ENCODE results near the gene BDP1. TPM values are rescaled to one million over a fixed set of nuclear protein-coding genes. Genes with fewer than 3 reads are reported as not detected.
A peak's percentile ranks its signal among the peaks of the same experiment; 100 is the strongest.

BDP1 gene
- total RNA-seq, 1 experiment from 2014 or later = 18.4 TPM

DNA sequence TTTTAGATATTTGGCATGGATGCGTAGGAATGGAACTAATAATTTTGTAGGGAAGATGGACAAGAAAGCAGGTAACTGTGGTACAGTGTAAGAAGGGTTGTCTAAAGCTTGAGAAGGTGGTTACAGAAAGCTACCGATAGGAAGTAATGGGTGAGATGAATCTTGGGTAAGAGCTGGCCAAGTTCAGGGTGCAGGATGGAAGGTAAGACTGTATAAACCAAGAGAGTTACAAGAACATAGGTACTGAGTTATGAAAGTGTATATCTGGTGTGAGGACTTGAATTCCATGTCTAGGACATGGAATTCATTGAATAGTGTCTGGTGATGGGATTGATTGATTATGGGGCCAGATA, 133.1 kb downstream of the BDP1 start:
- BruUV-seq (replicated peaks) = no TSS peak

DNA sequence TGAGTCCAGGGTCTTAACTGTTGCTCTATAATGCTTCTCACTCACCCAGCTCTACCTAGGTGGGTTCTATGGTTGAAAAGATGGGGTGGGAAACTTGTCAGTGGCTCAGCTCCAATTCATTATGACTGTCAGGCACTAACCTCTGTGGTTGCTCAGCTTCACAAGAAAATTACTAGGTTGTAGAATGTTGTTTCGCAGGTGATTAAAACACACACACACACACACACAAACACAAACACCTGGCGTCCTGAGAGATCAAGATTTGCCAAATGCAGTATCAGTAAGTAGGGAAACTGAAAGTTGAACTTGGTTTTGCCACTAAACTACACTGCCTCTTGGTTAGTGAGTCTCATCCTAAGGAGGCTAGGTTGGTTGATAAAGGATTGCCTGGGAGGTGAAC, 134.5 kb downstream of the BDP1 start:
- H2AFZ ChIP-seq (ENCODE audit: low read length) = no peak overlapping the region
- POLR2A ChIA-PET (ENCODE audit: unreplicated experiment) = no interaction called here
- intact Hi-C loops (cut with micrococcal nuclease) = no loop called here
- no peaks in the 10 kb centered on the region for H3K9me2 ChIP-seq (replicated peaks; ENCODE audit: low read length)
- no peak overlapping the region for H3K27ac ChIP-seq (ENCODE audit: low read length)
- no TSS peak for BruUV-seq (replicated peaks)
- TF ChIP-seq, protein P1, sequence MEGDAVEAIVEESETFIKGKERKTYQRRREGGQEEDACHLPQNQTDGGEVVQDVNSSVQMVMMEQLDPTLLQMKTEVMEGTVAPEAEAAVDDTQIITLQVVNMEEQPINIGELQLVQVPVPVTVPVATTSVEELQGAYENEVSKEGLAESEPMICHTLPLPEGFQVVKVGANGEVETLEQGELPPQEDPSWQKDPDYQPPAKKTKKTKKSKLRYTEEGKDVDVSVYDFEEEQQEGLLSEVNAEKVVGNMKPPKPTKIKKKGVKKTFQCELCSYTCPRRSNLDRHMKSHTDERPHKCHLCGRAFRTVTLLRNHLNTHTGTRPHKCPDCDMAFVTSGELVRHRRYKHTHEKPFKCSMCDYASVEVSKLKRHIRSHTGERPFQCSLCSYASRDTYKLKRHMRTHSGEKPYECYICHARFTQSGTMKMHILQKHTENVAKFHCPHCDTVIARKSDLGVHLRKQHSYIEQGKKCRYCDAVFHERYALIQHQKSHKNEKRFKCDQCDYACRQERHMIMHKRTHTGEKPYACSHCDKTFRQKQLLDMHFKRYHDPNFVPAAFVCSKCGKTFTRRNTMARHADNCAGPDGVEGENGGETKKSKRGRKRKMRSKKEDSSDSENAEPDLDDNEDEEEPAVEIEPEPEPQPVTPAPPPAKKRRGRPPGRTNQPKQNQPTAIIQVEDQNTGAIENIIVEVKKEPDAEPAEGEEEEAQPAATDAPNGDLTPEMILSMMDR (conservative IDR thresholded peaks at IDR 0.05; ENCODE audit: low read depth, low read length) = no peak
- TF ChIP-seq EZH2 (IDR thresholded peaks at IDR 0.05; ENCODE audit: low read length, unreplicated experiment) = no peak
- no peak for TF ChIP-seq EZH2phosphoT487 (IDR thresholded peaks at IDR 0.05; ENCODE audit: borderline replicate concordance, low read length)
- no peaks in the 10 kb centered on the region for H4K20me1 ChIP-seq (ENCODE audit: low read length)
- no peak for DNase-seq
- H3K79me2 ChIP-seq (ENCODE audit: low read length) = peaks cover 39% of the 10 kb centered on the region
- no peak overlapping the region for H3K4me2 ChIP-seq (ENCODE audit: low read length)
- no peaks in the 10 kb centered on the region for H3K9me3 ChIP-seq (ENCODE audit: low read length)
- ATAC-seq = no peak
- CTCF ChIA-PET = no interaction called here
- H3K36me3 ChIP-seq (ENCODE audit: low read depth, low read length) = no peaks in the 10 kb centered on the region
- no peak overlapping the region for H3K9ac ChIP-seq (ENCODE audit: low read length)
- H3K4me1 ChIP-seq (ENCODE audit: insufficient read depth, low read length) = peaks cover 20% of the 10 kb centered on the region
- H3F3A ChIP-seq (ENCODE audit: low read length, unreplicated experiment) = no peaks in the 10 kb centered on the region
- H3K27me3 ChIP-seq (ENCODE audit: low read length) = no peaks in the 10 kb centered on the region
- no peak overlapping the region for H3K4me3 ChIP-seq (ENCODE audit: low read length)

More for the DNA sequence above, 133.1 kb downstream of the BDP1 start:
- no peaks in the 10 kb centered on the region for H3K27me3 ChIP-seq (ENCODE audit: low read length)
- ATAC-seq (no peak), DNase-seq (no peak)
- H3K4me1 ChIP-seq (ENCODE audit: insufficient read depth, low read length) = peaks cover 20% of the 10 kb centered on the region
- POLR2A ChIA-PET (ENCODE audit: unreplicated experiment) = no interaction called here
- no peak overlapping the region for H3K27ac ChIP-seq (ENCODE audit: low read length)
- H2AFZ ChIP-seq (ENCODE audit: low read length) = no peak overlapping the region
- TF ChIP-seq EZH2phosphoT487 (IDR thresholded peaks at IDR 0.05; ENCODE audit: borderline replicate concordance, low read length) (no peak), EZH2 (IDR thresholded peaks at IDR 0.05; ENCODE audit: low read length, unreplicated experiment) (no peak)
- TF ChIP-seq, protein P1 (conservative IDR thresholded peaks at IDR 0.05; ENCODE audit: low read depth, low read length) = no peak
- H4K20me1 ChIP-seq (ENCODE audit: low read length) = no peaks in the 10 kb centered on the region
- CTCF ChIA-PET = interaction anchor here (2.1 kb wide), 1 partner anchor 13 kb away, joined by 13 read pairs; no protein-coding TSS in a partner anchor
- no peak overlapping the region for H3K9ac ChIP-seq (ENCODE audit: low read length)
- no peaks in the 10 kb centered on the region for H3K36me3 ChIP-seq (ENCODE audit: low read depth, low read length)
- no peaks in the 10 kb centered on the region for H3K9me3 ChIP-seq (ENCODE audit: low read length)
- H3K9me2 ChIP-seq (replicated peaks; ENCODE audit: low read length) = no peaks in the 10 kb centered on the region
- H3K79me2 ChIP-seq (ENCODE audit: low read length) = peaks cover 39% of the 10 kb centered on the region
- peak overlapping the region; percentile 81 for H3K4me3 ChIP-seq (ENCODE audit: low read length)
- intact Hi-C loops (cut with micrococcal nuclease) = no loop called here
- peak overlapping the region; percentile 79 for H3K4me2 ChIP-seq (ENCODE audit: low read length)
- H3F3A ChIP-seq (ENCODE audit: low read length, unreplicated experiment) = no peaks in the 10 kb centered on the region

DNA sequence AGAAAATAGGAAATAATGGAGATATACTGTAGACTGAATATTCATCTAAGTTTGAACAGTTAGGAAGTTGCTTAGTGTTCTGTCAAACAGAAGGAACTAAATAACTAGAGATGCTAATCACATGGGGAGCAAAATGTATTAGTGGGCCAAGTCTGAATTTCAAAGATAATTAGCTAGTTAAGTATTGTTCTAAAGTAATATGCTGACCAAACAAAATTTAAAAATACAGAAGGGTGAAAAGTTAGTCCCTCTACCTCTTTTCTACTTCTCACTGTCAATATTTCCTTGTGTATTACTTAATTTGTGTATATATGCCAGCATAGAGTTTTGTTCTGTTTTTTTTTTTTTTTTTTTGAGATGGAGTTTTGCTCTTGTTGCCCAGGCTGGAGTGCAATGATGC, 135.6 kb downstream of the BDP1 start:
- BruUV-seq (replicated peaks) = no TSS peak
- ChIA-PET POLR2A (ENCODE audit: unreplicated experiment) (no interaction called here), CTCF (no interaction called here)
- DNase-seq (no peak), ATAC-seq (no peak)
- H3K9ac ChIP-seq (ENCODE audit: low read length) = no peak overlapping the region
- H3K27ac ChIP-seq (ENCODE audit: low read length) = no peak overlapping the region
- no peak overlapping the region for H3K4me2 ChIP-seq (ENCODE audit: low read length)
- H3K79me2 ChIP-seq (ENCODE audit: low read length) = peaks cover 39% of the 10 kb centered on the region
- H4K20me1 ChIP-seq (ENCODE audit: low read length) = no peaks in the 10 kb centered on the region
- no peak overlapping the region for H3K4me3 ChIP-seq (ENCODE audit: low read length)
- H3K27me3 ChIP-seq (ENCODE audit: low read length) = no peaks in the 10 kb centered on the region
- intact Hi-C loops (cut with micrococcal nuclease) = no loop called here
- peaks cover 20% of the 10 kb centered on the region for H3K4me1 ChIP-seq (ENCODE audit: insufficient read depth, low read length)
- no peaks in the 10 kb centered on the region for H3K36me3 ChIP-seq (ENCODE audit: low read depth, low read length)
- TF ChIP-seq, protein P1 (conservative IDR thresholded peaks at IDR 0.05; ENCODE audit: low read depth, low read length) = no peak
- no peak for TF ChIP-seq EZH2phosphoT487 (IDR thresholded peaks at IDR 0.05; ENCODE audit: borderline replicate concordance, low read length)
- TF ChIP-seq EZH2 (IDR thresholded peaks at IDR 0.05; ENCODE audit: low read length, unreplicated experiment) = no peak
- H3K9me3 ChIP-seq (ENCODE audit: low read length) = no peaks in the 10 kb centered on the region
- H2AFZ ChIP-seq (ENCODE audit: low read length) = no peak overlapping the region
- no peaks in the 10 kb centered on the region for H3F3A ChIP-seq (ENCODE audit: low read length, unreplicated experiment)
- no peaks in the 10 kb centered on the region for H3K9me2 ChIP-seq (replicated peaks; ENCODE audit: low read length)
